NCI-H345 treated with DMSO at 0.1 percent for 48 hours (cell line): ENCODE results near the gene ABHD12.
A peak's percentile ranks its signal among the peaks of the same experiment; 100 is the strongest.
"Not testable (repeated sequence)": the region's sequence is repeated elsewhere in the genome, so short reads cannot be mapped to it uniquely, and the experiment has no call there.

Source experiments
- DNase-seq: peaks from one replicate; lab custom pipeline; 2025; ENCODE audit not compliant: unreplicated experiment; lab: John Stamatoyannopoulos, UW

Gene ABHD12

DNA sequence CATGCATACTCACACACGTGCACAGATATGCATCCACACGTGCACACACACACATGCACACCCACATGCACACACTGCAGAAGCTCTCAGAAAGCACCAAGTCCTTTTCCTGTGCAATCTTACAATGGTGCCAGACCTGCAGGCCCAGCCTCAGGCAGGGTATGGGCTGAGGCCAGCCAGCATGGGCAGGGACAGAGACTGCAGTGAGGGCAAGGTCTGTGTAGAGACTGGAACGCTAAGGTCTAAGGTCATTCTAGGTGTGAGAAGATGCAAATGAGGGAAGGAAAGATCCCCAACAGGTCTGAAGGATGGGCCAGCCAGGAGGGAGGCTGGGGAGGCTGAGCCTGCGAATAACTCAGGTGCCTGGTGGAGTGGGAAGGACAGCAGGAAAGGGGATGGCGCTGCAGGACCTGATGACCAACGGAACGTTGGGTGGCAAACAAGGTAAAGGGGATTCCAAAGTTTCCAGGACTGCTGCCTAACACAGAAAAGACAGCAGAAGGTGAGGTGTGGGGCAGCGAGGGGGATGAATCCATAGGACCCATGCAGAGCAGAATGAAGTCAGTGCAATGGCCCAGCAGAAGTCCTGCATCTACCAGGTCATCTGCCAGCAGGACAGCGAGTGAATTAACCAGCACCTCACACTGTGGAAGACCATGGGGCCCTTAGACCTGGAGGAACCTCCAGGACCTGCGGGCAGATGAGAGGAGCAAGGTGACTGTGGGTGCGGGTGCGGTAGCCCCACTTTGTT is 67.0 kb downstream of the ABHD12 start:
- no peak for DNase-seq

DNA sequence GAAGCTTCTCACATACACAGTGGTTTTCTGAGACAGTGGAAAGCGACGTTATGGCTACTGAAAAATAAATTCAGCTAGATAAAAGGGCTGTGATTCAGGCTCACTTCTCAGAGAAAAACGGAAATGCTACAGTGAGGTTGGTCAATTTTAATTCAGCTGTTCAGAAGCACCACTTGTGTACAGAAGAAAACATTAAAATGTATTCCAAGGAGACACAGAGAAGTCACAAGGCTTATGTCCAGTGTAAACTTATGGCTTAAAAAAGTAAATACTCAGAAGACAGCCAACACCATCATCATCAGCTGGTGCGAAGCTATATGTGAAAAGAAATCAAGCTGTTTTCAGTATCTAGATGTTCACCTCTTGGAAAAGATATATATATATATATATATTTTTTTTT is 68.6 kb downstream of the ABHD12 start:
- no peak for DNase-seq

DNA sequence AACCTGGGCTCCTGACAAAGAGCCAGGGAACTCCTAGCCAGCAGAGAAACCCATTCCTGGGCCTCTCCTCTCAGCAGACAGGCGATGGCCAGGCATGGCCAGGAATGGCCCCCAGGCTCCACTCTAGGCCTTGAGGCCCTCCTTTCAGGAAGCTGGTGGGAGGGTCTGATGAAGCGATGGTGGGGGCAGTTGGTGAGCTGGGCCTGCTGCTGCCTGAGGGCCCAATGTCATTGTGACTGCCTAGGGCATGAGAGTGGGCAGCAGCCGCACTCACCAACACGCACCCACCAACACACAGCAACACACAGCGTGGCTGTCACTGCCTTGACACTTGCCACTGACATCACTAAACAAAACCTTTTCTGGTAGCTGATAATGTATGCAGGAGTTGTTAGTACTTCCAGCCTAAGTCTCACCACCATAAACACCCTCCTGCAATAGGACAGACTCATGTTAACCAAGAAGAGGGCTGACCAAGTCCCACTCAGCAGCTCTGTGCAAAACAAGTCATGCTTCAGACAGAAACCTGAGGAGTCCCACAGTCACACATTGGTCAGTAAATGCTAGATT is 69.3 kb downstream of the ABHD12 start:
- no peak for DNase-seq

- no peak for DNase-seq
These were observed 70.4 kb downstream of the ABHD12 start for GRCh38 chr20:25320035-25320800.

DNA sequence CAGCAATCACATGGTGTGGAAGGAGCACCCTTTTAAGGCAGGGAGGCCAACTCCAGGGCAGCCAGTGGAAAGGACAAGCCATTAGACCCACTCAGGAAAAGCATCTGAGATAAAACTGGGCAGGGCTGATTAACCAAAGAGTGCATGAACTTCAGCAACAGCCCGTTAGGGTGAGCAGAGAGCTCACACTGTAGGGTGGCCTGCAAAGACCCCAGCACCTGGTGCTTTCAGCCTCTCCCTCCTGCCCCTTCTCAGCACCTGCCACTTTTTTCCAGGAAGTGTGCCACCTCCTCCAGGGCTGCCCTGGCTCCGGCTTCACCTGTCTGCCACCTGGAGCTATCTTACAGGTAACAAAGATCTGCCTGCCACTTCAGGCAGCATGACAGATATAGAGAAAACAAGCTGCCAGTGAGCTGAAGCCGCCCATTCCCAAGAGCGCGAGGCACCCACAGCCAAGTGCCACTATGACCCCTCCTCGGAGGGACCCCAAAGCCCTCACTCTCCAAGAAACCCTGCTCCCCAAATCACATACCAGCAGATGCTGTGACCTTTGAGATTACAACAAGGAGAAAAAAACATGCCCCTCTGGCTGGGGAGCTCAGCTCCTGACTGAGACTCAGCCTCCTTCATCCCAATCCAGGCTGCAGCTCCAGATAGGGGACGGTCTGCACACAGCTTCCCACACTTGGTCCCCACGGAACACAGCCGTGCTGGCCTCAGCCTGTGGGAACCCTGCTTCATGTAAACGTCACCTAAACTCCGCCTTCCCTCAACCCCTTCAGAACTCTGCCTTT is 71.2 kb downstream of the ABHD12 start:
- DNase-seq, result peak; percentile 82

GRCh38 chr20:25318471-25319240 is 72.0 kb downstream of the ABHD12 start:
- DNase-seq, result no peak

- DNase-seq, result peak; percentile 43
These were observed 73.1 kb downstream of the ABHD12 start for GRCh38 chr20:25317351-25318075.

- DNase-seq, result no peak
These were observed 74.0 kb downstream of the ABHD12 start for GRCh38 chr20:25316506-25317190.

- DNase-seq, result no peak
These were observed 75.0 kb downstream of the ABHD12 start for GRCh38 chr20:25315418-25316210.

DNA sequence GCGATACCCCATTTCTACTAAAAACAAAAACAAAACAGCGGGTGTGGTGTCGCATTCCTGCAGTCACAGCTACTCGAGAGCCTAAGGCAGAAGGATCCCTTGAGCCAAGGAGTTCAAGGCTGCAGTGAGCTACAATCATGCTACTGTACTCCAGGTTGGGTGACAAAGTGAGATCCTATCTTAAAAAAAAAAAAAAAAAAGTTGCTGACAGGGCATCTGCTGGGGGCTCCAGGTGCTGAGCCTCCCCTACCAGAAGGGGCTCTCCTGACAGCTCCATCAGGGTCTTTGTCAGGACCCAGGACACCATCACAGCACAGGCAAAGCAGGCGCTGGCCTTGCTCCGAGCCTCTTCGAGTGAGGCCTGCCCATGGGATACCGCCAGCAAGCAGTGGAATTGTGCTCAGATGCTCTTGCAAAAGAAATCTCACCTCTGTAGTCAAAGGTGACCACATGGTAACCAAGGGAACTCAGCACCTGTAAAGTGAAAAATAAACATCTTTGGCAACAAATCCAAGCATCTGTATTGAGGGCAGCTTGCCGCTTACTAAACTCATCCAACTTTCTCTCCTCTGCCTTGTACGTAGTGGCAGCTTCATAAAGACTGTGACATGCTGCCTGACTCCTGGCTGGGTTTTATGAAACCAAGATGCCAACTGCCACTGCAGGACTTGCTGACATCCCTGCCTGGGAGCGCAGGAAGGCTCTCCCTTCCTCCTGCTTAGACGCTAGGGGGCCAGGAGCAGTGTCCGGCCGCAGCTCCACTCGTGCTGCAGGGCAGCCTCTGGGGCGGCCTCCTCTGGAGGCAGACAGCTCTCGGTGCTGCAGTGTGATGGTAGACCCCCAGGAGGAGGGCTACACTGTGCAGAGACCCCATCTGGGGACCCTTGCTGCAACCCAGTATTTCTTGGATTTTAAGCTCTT is 75.9 kb downstream of the ABHD12 start:
- no peak for DNase-seq

GRCh38 chr20:25313593-25313992 is 77.0 kb downstream of the ABHD12 start:
- no peak for DNase-seq

DNA sequence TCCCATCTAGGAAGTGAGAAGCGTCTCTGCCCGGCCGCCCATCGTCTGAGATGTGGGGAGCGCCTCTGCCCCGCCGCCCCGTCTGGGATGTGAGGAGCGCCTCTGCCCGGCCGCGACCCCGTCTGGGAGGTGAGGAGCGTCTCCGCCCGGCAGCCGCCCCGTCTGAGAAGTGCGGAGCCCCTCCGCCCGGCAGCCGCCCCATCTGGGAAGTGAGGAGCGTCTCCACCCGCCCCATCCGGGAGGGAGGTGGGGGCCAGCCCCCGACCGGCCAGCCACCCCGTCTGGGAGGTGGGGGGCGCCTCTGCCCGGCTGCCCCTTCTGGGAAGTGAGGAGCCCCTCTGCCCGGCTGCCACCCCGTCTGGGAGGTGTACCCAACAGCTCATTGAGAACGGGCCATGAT is 77.9 kb downstream of the ABHD12 start:
- DNase-seq, result not testable (repeated sequence)

GRCh38 chr20:25310921-25311728 is 79.5 kb downstream of the ABHD12 start:
- no peak for DNase-seq

DNA sequence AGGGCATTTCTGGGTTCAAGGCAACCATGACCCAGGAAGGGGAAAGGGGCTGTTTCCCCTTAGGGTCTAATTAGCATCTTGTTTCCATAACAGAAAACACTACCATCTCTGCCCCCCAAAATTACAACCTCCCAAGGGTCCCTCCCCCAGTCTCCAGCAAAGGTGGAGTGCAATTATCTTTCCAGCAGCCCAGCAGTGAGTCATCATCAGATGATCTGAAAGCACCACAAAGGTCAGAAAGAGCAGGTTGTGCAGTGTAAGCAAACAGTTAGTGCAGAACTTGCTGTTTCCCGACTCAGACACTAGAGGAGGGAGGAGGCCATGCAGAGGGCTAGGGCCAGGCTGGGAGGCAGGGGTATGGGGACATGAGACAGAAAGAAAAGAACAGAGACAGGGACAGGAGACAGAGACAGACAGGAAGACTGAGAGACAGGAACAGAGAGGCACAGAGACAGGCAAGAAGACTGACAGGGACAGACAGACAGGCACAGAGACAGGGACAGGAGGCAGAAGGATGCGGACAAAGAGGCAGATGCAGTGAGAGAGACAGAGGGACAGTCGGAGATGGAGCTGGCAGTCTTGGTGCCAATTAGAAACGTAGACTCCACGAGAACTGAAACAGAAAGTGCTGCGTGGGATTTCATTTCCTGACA is 80.2 kb downstream of the ABHD12 start:
- no peak for DNase-seq

GRCh38 chr20:25309395-25310267 is 81.0 kb downstream of the ABHD12 start:
- DNase-seq, result no peak
